ENCODE results near the gene ANXA4.
"Not testable (repeated sequence)": the region's sequence is repeated elsewhere in the genome, so short reads cannot be mapped to it uniquely, and the experiment has no call there.

ANXA4 gene

DNA sequence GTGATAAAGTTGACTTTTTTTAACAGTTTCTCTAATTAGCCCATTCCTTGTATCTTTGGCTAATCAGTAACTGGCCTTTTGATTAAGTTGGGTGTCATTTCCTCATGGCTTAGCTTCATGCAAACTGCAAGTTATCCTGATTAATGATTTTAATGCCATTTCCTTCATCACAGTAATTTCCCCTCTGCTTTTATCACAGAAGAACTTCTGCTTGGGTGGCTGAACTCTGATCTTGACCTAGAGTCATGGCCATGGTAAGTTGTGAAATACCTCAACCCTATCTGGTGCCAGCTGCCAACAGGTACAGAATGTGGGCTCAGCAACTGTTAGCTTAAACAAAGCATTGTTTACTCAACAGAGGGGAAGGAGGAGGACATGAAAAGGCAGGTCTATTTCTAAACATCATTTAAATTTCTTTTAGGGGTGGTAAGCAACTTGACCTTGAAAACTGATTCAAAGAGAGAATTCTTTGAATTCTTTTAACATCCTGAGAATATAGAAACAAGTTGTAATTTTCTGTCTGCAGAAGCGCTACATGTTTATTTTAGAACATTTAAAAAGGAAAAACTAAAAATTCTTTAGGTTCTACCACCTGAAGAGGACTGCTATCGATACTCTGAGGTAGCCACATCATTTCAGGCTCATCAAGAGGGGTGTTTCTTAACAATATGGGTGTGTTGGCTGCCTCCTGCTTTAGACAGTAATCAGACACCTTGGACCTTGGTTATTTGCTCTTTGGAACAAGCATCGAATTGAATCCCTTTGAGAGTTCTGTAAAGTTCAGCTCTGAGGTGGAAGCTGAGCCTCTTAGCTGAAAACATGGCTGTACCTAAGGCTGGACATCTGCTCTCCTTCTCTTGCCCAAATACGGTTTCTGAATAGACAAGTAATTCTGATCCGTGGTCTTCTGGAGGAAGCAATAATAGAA is 39.7 kb downstream of the ANXA4 start:
- peak; percentile 55 for DNase-seq

DNA sequence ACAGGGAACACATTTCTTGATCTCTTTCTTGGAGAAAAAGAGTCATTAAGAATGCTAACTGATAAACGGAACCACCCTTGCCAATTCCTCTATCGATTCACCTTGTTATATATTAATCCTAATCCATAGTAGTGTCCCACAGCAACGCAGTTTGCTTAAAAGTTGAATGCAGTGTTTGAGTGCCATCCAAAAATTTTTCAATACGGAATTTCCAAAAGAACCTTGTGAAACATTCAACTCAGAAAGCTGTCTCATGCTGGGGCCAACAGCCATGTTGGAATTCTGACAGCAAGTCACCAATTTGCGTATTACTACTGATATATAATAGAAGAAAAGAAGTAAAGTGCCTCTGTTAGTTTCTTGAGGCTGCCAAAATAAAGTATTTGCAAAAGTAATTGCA is 42.3 kb downstream of the ANXA4 start:
- DNase-seq, result no peak

DNA sequence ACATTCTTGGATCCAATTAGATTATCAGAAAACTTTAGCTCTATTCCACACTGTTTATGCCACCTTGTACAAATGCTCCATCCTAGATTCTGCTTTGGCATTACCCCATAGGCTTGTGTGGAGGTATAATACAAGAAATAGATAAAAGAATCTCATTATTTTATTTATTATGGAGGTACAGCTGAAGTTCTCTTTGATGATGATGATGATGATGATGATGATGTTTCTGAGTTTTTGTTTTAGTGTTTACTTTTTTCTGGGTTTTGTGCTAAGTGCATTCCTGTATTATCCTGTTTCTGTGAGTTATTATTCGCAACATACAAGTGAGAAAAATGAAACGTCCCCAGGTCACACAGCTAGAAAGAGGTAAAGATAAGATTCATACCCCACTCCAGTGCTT is 43.4 kb downstream of the ANXA4 start:
- DNase-seq, result no peak

DNA sequence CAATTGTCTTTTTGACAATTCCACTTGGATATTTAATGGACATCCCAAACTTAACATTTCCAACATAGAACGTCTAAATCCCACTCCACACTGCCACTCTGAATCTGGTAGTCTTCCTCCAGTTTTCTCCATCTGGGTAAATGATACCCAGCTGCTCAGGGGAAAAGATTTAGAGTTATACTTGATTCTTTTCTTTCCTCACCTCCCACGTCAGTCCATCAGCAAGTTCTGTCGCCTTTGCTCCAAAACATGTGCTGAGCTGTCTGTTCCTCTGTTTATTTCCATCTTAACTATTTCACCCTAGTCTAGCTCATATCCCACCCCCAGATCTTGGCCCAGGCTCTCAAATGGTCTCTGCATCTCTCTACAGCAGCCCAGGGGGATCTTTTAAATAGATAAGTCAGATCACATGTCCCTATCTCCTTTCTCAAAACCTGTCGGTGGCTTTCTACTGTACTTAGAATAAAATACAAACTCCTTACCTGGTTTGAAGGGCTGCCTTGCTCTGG is 44.2 kb downstream of the ANXA4 start:
- DNase-seq, result no peak

DNA sequence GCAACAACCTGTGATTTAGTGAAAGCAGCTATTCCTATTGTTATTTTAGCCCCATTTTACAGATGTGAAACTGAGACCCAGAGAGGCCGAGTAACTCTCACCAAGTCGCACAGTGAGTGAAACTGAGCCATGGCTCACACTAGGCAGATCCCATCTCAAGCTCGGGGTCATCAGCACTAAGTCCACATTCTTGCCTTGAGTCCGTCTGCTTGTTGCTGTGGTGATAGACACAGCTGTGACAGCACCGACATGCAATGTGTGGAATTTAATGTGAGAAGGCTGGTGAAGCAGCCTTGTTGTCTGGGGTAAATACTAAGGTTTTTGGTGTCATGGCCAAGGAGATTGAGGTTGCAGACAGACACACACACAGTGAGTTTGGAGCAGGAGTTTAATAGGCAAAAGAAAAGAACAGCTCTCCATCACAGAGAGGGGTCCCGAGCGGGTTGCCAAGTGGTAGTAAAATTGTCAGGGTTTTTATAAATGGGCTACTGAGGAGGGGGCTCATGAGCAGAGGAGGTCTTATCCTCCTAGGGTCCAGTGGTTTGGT is 47.3 kb downstream of the ANXA4 start:
- DNase-seq, result no peak

DNA sequence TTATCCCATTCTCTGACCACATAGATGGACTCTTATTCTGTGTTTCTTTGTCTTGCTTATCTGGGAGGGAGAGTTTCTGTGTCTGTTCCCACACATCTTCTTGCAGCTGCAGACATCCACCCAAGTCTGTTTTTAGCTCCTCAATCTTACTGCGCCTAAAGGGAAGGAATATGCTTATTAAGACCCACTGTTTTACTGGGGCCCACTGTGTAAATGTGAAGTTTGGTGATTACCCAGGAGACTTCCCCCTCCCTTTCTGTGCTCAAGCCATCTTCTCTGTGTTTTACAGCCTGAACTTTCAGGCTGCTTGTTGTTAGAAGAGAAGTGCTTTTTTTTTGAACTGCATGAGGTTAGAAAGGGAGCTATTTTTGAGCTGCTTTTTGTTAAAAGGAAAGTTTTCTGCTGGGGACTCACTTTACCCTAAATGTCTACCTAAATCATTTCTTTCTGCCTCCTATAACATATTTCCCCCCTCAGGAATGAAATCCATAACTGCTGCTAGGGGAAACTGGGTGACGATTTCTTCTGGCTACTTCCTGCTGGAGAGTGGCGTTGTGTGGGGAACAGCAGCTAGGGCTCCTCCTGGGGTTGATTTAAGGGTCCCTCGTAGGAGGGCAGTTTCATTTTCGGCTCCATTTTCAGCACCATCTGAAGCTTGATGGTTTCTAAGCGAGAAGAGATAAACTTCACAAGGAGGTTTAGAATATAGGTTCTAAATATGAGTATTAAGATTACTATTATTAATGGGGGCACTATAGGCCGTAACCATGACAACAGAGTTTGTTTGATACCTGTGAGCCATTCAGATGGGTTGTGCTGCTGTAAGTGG is 48.1 kb downstream of the ANXA4 start:
- DNase-seq, result no peak

DNA sequence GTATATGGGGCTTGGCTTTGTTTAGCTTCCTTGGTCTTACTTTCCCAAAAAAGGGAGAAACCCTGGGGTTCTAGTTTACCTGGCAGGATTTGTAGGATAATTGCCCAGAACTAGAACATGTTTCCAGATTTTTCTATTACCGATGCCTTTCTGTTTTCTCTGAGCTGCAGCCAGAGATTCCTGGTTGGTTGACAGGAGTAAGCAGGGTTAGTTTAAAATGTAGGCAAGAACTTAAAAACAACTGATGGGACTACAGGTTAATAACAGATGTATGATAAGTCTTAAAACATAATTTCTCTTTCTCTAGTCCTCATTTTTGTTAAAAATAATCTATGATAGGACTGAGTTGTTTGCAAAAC is 48.6 kb downstream of the ANXA4 start:
- DNase-seq, result no peak

DNA sequence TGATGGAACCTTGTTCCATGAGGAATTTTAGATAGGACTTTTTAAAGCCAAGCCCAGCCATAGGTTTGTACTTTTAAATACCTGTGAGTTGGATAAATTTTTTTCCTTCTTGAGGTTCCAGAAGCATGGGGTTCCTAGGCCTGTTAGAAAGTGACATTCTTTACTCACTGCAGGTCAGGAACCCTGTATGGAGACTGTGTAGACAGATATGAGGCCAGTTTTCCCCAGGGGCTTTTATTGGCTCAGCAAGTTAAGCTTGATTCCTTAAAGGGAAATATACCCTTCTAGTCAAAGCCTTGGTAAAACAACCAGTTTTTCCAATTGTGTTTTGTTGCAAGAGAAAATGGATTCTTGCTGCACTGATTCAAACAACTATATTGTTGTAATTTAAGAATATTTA is 49.1 kb downstream of the ANXA4 start:
- DNase-seq, result no peak

DNA sequence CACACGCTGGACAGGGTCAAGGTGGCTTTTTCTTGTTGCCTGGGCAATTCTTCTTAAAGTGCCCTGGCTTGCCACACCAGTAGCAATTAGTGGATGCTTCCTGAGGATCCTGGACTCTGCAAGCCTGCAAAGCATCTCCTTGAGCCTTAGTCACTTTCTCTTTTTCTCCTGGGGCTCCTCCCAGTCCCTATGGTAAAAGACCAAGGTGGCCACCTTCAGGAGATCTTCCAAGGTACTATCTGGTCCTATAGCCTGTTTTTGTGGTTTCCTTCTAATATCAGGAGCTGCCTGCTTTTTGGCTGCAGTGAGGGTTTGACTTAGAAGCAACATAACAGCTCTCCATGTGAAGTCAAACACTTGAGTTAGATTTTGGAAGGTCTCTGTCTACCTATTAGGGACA is 54.2 kb downstream of the ANXA4 start:
- DNase-seq, result peak; percentile 82

DNA sequence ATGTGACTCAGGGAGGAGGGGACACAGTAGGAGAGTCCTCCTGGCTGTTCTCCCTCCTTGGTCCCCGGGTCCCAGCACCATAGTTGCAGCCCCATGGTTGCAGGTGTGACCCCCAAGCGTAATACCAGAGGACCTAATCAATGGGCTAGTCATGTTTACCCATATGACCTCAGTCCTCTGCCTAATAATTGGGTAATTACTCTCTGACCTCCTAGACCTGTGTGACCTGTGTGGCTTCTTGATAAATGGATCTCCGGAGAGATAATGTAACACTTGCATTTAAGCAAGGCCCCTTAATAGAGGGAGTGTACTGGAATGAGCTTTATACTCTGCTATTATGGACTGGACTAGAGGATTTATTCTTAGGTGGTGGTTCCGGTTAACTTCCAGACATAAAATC is 55.3 kb downstream of the ANXA4 start:
- DNase-seq, result no peak

DNA sequence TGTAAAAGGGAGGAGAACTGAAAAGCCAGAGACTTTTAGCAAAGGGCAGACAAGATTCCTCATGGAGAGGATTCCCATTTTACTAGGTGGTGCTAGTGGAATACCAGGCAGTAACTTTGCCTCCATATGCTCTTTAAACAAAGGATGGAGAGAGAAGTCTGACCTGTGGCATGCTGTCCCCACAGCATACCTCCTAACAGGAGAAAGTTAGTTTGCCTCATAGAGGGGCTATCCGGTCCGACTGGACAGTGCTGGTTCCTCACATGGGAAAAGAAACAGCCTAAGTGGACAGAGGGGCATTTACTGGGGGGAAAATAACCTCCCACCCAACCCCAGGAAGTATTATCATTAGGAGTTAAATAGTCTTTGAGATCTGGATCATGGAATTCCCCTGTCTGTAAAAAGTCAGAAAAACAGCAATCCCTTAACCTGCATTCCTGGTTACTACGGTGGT is 55.9 kb downstream of the ANXA4 start:
- no peak for DNase-seq

DNA sequence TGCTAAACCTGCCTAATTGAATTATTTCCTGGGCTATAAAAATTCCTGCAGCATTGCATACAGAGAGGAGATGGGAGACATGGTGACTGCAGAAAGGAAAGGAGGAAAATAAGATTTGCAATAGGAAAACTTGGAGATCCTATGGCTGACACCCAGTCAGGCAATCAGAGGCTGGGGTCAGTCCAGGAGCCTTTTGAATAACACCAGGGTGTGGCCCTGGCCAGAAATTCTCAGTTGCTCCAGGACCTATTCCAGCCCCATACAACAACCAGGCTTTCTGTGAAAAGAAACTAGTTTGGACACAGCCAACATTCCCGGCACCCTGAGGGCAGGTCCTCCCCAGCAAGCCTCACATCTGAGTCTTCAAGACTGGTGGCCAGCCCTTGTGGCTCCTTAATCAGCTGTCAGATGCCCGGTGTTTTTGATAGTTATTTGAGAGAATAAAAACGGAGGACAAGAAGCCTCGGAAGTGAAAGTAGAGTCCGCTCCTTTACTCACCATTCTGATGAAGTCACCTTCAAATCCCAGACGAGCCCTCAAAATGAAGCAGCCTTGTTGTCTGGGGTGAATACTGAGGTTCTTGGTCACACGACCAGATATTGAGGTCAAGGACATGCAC is 56.5 kb downstream of the ANXA4 start:
- no peak for DNase-seq

DNA sequence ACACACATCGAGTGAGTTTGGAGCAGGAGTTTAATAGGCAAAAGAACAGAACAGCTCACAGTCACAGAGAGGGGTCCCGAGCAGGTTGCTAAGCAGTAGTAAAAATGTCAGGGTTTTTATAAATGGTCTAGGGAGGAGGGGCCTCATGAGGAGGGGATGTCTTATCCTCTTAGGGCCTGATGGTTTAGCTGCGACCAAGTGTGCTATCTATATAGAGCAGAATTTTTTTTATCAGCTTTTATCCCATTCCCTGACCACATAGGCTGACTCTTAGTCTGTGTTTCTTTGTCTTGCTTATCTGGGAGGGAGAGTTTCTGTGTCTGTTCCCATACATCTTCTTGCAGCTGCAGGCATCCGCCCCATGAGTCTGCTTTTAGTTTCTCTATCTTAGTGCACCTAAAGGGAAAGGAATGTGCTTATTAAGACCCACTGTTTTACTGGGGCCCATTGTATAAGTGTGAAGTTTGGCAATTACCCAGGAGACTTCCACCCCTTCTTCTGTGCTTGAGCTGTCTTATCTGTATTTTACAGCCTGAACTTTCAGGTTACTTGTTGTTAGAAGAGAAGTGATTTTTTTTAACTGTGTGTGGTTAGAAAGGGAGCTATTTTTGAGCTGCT is 57.1 kb downstream of the ANXA4 start:
- peak; percentile 100 for DNase-seq

DNA sequence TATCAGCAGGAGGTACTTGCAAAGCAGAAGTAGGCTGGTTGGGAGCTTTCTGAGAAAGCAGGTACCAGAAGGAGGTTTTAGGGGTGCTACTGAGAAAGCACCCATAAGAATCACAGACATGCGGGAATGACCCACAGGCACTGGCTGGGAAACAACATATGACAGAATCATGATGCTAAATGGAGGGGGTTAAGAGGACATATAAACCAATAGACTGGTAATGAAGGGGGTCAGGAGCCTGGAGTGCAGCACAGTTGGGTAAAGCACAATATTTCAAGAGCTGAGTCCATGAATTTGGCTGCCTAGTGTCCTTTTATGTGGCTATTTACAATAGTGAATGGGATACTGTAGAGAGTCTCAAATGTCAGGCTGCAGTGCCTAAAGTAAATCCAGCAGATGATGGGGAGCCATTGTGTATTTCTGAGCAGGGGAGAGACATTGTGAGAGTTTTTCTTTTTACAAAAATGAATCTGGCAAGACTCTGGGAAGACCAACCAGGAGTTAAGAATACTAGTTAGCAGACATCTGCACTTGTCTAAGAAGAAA is 59.9 kb downstream of the ANXA4 start:
- no peak for DNase-seq

DNA sequence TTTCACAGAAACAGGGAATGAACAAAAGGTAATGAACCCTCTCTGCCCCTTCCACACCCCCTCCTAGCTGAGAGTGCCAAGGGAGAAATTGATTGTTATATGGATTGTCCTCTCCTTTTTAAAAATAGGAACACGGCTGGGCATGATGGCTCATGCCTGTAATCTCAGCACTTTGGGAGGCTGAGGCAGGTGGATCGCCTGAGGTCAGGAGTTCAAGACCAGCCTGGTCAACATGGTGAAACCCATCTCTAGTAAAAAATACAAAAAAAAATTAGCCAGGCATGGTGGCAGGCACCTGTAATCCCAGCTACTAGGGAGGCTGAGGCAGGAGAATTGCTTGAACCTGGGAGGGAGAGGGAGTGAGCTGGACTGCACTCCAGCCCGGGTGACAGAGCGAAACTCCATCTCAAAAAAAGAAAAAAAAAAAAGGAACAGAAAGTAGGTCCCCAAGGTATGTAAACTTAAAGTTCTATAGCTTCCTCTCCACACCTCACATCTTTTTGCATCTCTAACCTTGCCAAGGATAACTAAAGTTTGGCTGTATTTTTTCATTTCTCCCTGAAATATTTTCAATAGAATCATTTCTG is 60.9 kb downstream of the ANXA4 start:
- not testable (repeated sequence) for DNase-seq

DNA sequence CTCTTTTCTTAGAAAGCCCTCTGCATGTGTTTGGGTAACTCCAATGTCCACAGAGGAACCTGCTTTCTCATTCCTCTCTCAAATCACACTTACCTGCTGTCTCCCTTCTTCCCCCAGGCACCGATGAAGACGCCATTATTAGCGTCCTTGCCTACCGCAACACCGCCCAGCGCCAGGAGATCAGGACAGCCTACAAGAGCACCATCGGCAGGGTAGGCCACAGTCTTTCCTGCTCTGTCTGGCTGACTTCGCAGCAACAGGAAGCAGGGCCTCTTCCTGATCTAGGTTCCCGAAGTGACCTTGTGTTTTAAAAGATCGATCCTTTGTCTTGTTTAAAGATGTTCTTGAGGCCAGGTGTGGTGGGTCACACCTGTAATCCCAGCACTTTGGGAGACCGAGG is 62.5 kb downstream of the ANXA4 start:
- DNase-seq, result no peak

DNA sequence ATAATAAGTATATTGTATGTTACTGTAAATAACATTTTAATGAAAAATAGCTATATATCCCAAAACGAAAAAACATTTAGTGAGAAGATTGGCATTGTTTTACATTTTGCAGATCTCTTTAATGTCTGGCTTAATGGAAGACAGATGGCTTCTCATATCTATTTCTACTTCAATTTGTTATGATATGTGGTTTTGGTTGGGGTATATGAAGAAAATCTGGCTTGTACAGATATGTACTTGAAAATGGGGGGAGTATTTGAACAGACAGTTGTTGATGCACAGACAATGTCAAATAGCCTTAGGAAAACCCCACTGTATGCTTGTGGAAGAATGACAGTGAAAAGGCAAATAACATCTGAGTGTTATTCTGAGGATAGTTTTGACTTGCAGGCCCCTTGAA is 64.0 kb downstream of the ANXA4 start:
- peak; percentile 11 for DNase-seq

DNA sequence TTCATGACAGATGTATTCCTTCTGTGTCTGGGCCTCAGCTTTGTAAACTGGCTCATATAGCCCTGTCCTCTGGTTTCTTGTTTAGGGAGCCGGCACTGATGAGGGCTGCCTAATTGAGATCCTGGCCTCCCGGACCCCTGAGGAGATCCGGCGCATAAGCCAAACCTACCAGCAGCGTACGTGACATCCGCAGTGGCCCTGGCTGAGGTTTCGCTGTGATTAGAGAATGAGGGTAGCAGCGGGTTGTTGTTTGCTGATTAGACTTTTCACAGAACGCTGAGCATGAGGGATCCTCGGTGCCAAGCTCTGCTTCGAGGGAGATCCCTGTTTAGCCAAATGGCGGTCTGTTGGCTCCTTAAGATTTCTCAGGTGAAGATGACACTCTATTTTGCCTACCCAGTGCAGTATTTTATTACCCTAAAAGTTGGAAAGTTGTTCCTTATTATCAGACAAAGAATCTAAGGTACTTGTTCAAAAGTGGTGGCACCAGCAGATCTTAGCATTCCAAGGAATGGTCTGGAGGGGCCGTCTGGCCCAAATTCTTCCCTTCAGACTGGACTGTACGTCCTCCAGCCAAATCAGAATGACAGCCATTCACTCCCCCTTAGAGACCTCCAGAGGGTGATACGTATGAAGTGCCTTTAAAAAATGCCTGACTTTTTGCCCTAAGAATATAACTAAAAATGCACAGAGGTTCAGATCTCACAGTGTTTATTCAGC is 66.0 kb downstream of the ANXA4 start:
- DNase-seq, result no peak

DNA sequence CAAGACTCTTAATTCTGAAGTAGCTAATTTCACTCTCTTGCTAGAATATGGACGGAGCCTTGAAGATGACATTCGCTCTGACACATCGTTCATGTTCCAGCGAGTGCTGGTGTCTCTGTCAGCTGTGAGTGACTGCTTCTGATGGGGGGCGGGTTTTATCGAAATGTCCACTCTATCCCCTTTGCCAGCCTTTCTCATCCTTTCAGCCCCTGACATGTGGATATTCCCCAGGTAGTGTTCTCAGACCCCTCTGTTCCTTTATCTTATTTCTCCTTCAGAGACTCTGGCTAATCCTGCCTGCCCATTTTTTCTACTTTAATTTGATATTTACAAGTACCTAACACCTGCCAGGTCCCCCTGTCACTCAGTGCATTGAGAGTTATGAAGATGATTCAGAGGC is 68.6 kb downstream of the ANXA4 start:
- no peak for DNase-seq

DNA sequence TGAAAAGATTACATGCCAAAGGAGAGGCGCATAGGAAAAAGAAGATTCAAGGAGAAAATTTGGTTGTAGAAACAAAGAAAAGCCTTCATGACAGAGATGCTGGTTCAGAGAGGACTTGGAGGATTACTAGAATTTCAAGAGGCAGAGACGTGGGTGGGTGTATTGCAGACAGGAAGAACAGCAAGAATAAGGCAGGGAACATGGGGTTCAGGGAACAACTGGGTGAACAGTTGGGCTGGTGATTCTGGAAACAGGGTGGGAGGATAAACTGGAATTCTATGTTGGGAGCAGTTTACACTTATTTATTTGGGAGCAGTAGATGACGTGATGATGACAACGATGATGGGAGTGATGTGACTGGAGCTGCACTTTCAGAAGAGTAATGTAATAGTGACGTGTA is 69.1 kb downstream of the ANXA4 start:
- no peak for DNase-seq

DNA sequence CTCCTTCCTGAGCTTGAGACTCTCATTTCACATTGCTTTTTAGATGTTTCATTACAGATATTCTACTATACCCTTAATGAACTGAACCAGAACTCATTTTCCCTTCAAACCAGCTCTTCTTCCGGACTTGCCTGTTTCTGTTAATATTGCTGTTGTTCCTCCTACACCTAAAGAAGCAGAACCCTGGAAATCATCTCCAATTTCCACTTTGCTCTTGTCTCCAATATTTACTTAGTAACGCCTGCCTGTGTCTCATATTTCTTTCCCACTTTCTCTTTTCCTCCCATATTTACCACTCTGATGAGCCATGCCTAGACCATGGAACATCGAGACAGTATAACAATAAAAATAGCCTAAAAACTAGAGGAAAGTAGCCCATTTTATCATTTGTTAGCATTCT is 69.7 kb downstream of the ANXA4 start:
- no peak for DNase-seq

All from hematopoietic multipotent progenitor cell treated with erythropoietin and hydrocortisone succinate and interleukin-3 and kit ligand, for 8 days (in vitro differentiated cells).